ENCODE measurements around the gene MYO5B.

MYO5B gene

GRCh38 chr18:49921318-49921985 lies 273.5 kb downstream of the MYO5B start:
- no peak overlapping the region for H3K4me3 ChIP-seq (ENCODE audit: low read depth, low read length)
- TF ChIP-seq MYC (IDR thresholded peaks at IDR 0.05; ENCODE audit: low read depth, low read length) (no peak), MAX (IDR thresholded peaks at IDR 0.05; ENCODE audit: low read depth, low read length) (no peak), CTCF (IDR thresholded peaks at IDR 0.05; ENCODE audit: low read depth, low read length) (no peak), POLR2A (IDR thresholded peaks at IDR 0.05; ENCODE audit: extremely low read depth, insufficient read length) (no peak)
- DNase-seq (ENCODE audit: low read depth): no peak

- no peak for DNase-seq (ENCODE audit: low read depth)
- no peak for TF ChIP-seq MAX (IDR thresholded peaks at IDR 0.05; ENCODE audit: low read depth, low read length)
- no peak for TF ChIP-seq MYC (IDR thresholded peaks at IDR 0.05; ENCODE audit: low read depth, low read length)
- no peak for TF ChIP-seq POLR2A (IDR thresholded peaks at IDR 0.05; ENCODE audit: extremely low read depth, insufficient read length)
- TF ChIP-seq CTCF (IDR thresholded peaks at IDR 0.05; ENCODE audit: low read depth, low read length): no peak
- H3K4me3 ChIP-seq (ENCODE audit: low read depth, low read length): no peak overlapping the region
Measured at GRCh38 chr18:49920731-49921130, 274.2 kb downstream of the MYO5B start.

GRCh38 chr18:49917742-49918141 lies 277.2 kb downstream of the MYO5B start:
- no peak for DNase-seq (ENCODE audit: low read depth)
- TF ChIP-seq MYC (IDR thresholded peaks at IDR 0.05; ENCODE audit: low read depth, low read length) (no peak), POLR2A (IDR thresholded peaks at IDR 0.05; ENCODE audit: extremely low read depth, insufficient read length) (no peak), CTCF (IDR thresholded peaks at IDR 0.05; ENCODE audit: low read depth, low read length) (no peak), MAX (IDR thresholded peaks at IDR 0.05; ENCODE audit: low read depth, low read length) (no peak)
- no peak overlapping the region for H3K4me3 ChIP-seq (ENCODE audit: low read depth, low read length)

GRCh38 chr18:49915352-49915751 lies 279.6 kb downstream of the MYO5B start:
- no peak for DNase-seq (ENCODE audit: low read depth)
- H3K4me3 ChIP-seq (ENCODE audit: low read depth, low read length): no peak overlapping the region
- no peak for TF ChIP-seq POLR2A (IDR thresholded peaks at IDR 0.05; ENCODE audit: extremely low read depth, insufficient read length)
- TF ChIP-seq MYC (IDR thresholded peaks at IDR 0.05; ENCODE audit: low read depth, low read length): no peak
- no peak for TF ChIP-seq MAX (IDR thresholded peaks at IDR 0.05; ENCODE audit: low read depth, low read length)
- no peak for TF ChIP-seq CTCF (IDR thresholded peaks at IDR 0.05; ENCODE audit: low read depth, low read length)

GRCh38 chr18:49913221-49913620 lies 281.7 kb downstream of the MYO5B start:
- DNase-seq (ENCODE audit: low read depth): no peak

More at GRCh38 chr18:49913221-49913620, 281.7 kb downstream of the MYO5B start:
- H3K4me3 ChIP-seq (ENCODE audit: low read depth, low read length): no peak overlapping the region
- TF ChIP-seq POLR2A (IDR thresholded peaks at IDR 0.05; ENCODE audit: extremely low read depth, insufficient read length): no peak
- TF ChIP-seq MYC (IDR thresholded peaks at IDR 0.05; ENCODE audit: low read depth, low read length): no peak
- no peak for TF ChIP-seq CTCF (IDR thresholded peaks at IDR 0.05; ENCODE audit: low read depth, low read length)
- no peak for TF ChIP-seq MAX (IDR thresholded peaks at IDR 0.05; ENCODE audit: low read depth, low read length)

All from NB4 (cell line).